OCI-LY7 (cell line): ENCODE data around the gene NPLOC4. TPM values are rescaled to one million over a fixed set of nuclear protein-coding genes. Genes with fewer than 3 reads are reported as not detected.

Experiments
- BruUV-seq: library from RNA; stranded (reverse); fragments of 400-500 nt; replicated peaks from 2 replicates; lab custom pipeline; 2021; lab: Mats Ljungman, UMichigan
- CTCF ChIA-PET: fragments of 300-600 bp; sonication (Branson Sonifier 250); formaldehyde crosslinking; loops from one replicate; lab custom pipeline; 2022; ENCODE audit warnings: antibody characterized with exemption; ENCODE audit not compliant: unreplicated experiment; lab: Charles Lee
- POLR2A ChIA-PET: fragments of 300-600 bp; sonication (Branson Sonifier 250); formaldehyde crosslinking; loops from one replicate; lab custom pipeline; 2022; ENCODE audit warnings: antibody characterized with exemption; lab: Charles Lee
- DNase-seq: peaks from one replicate; pipeline ENCODE4 v3.0.0-alpha.2; 2015; ENCODE audit warnings: low spot score
- H2AFZ ChIP-seq: fragments of 200-600 bp; sonication (generic), shearing (Covaris generic); 2 replicates; pipeline ENCODE4 v1.6.1; 2014; ENCODE audit warnings: mild to moderate bottlenecking, antibody characterized with exemption, low read length, moderate library complexity
- H3K27ac ChIP-seq: fragments of 200-600 bp; sonication (generic); 2 replicates; pipeline ENCODE4 v1.5.1; 2014; ENCODE audit warnings: mixed run types, low read depth, mild to moderate bottlenecking, moderate library complexity, low read length, inconsistent platforms; ENCODE audit not compliant: poor library complexity, severe bottlenecking
- H3K36me3 ChIP-seq: fragments of 200-600 bp; sonication (generic); 2 replicates; pipeline ENCODE4 v1.6.1; 2014; ENCODE audit warnings: mild to moderate bottlenecking, antibody characterized with exemption, low read length, moderate library complexity, mixed read lengths; ENCODE audit not compliant: insufficient read depth
- H3K4me1 ChIP-seq: fragments of 200-600 bp; sonication (generic); 2 replicates; pipeline ENCODE4 v1.5.1; 2014; ENCODE audit warnings: mild to moderate bottlenecking, low read length; ENCODE audit not compliant: insufficient read depth, poor library complexity, severe bottlenecking
- H3K4me2 ChIP-seq: fragments of 200-600 bp; sonication (generic); 2 replicates; pipeline ENCODE4 v1.6.1; 2014; ENCODE audit warnings: mild to moderate bottlenecking, low read length
- H3K4me3 ChIP-seq: fragments of 200-600 bp; sonication (generic); 2 replicates; pipeline ENCODE4 v1.5.1; 2014; ENCODE audit warnings: mild to moderate bottlenecking, low read depth, low read length; ENCODE audit not compliant: poor library complexity, severe bottlenecking
- H3K79me2 ChIP-seq: fragments of 200-600 bp; sonication (generic); 2 replicates; pipeline ENCODE4 v1.6.1; 2016; ENCODE audit warnings: low read depth, mild to moderate bottlenecking, low read length, moderate library complexity, mixed read lengths; ENCODE audit not compliant: insufficient read depth
- H3K9me2 ChIP-seq: fragments of 200-600 bp; sonication (generic); 2 replicates; pipeline ENCODE4 v1.6.1; 2016; ENCODE audit warnings: mild to moderate bottlenecking, low read length, mixed read lengths; ENCODE audit not compliant: insufficient read depth
- H3K9me3 ChIP-seq: fragments of 200-600 bp; sonication (generic); 2 replicates; pipeline ENCODE4 v1.6.1; 2014; ENCODE audit warnings: mild to moderate bottlenecking, mixed run types, low read length, mixed read lengths
- H4K20me1 ChIP-seq: fragments of 200-600 bp; sonication (generic); 2 replicates; pipeline ENCODE4 v1.6.1; 2014; ENCODE audit warnings: mild to moderate bottlenecking, antibody characterized with exemption, low read length, moderate library complexity, mixed read lengths; ENCODE audit not compliant: insufficient read depth
- CTCF ChIP-seq: fragments of 200-600 bp; sonication (generic); conservative IDR thresholded peaks from 2 replicates; pipeline ENCODE4 v1.5.1; 2014; ENCODE audit warnings: mild to moderate bottlenecking, antibody characterized with exemption, low read length, moderate library complexity, mixed read lengths
- EZH2phosphoT487 ChIP-seq: fragments of 200-600 bp; sonication (generic); IDR thresholded peaks from 2 replicates; pipeline ENCODE4 v1.6.1; 2018; ENCODE audit warnings: low read depth, borderline replicate concordance, mild to moderate bottlenecking, mixed run types, antibody characterized with exemption, low read length, moderate library complexity, mixed read lengths
- intact Hi-C: fragments of 100-400 bp; cut with micrococcal nuclease; formaldehyde crosslinking; loops from one replicate; pipeline ENCODE4 v1.10.0; 2022; ENCODE audit not compliant: unreplicated experiment
- total RNA-seq, 2 experiments: library from RNA; depleted of rRNA in 1 of 2; stranded (reverse); fragments of >200 nt in 1 of 2; shearing (Covaris generic) in 1 of 2; gene quantifications; 2 replicates each; pipeline ENCODE4 v1.2.3, GENCODE V29; 2014 to 2022

The NPLOC4 gene
- total RNA-seq, 2 experiments from 2014 or later = 69.6 to 118 TPM

- H3K36me3 ChIP-seq = peaks cover 21% of the 10 kb centered on the region; the same call in 1 of the 2 replicates
- ChIA-PET CTCF (no interaction called here), POLR2A (interaction anchor here (0.6 kb wide), 1 partner anchor 166 kb away, joined by 3 read pairs; no protein-coding TSS in a partner anchor)
- H3K79me2 ChIP-seq = no peaks in the 10 kb centered on the region
- no peak overlapping the region for H3K4me2 ChIP-seq
- no peaks in the 10 kb centered on the region for H3K9me2 ChIP-seq
- no TSS peak for BruUV-seq
- no peaks in the 10 kb centered on the region for H3K9me3 ChIP-seq
- H3K4me3 ChIP-seq = no peak overlapping the region
- intact Hi-C loops = no loop called here
- no peak overlapping the region for H2AFZ ChIP-seq
- TF ChIP-seq EZH2phosphoT487 (no peak), CTCF (peak; percentile 30; the same call in 1 of the 2 replicates)
- peak; percentile 35 for DNase-seq
- H3K4me1 ChIP-seq = peaks cover 14% of the 10 kb centered on the region
- no peaks in the 10 kb centered on the region for H4K20me1 ChIP-seq
- no peak overlapping the region for H3K27ac ChIP-seq
Measured at GRCh38 chr17:81537856-81538555, 98.9 kb downstream of the NPLOC4 start.

GRCh38 chr17:81537343-81537855, 99.5 kb downstream of the NPLOC4 start:
- peak; percentile 69 for TF ChIP-seq CTCF
- TF ChIP-seq EZH2phosphoT487 = no peak
- Histone ChIP-seq H3K36me3 (peaks cover 17% of the 10 kb centered on the region; the same call in 1 of the 2 replicates), H2AFZ (no peak overlapping the region), H4K20me1 (no peaks in the 10 kb centered on the region), H3K27ac (no peak overlapping the region), H3K4me1 (peaks cover 14% of the 10 kb centered on the region), H3K4me2 (no peak overlapping the region), H3K4me3 (no peak overlapping the region), H3K9me3 (no peaks in the 10 kb centered on the region), H3K9me2 (no peaks in the 10 kb centered on the region), H3K79me2 (no peaks in the 10 kb centered on the region)
- intact Hi-C loops = no loop called here
- peak; percentile 58 for DNase-seq
- no TSS peak for BruUV-seq
- POLR2A ChIA-PET = no interaction called here
- CTCF ChIA-PET = no interaction called here
